HepG2 (cell line): ENCODE results near the gene ASB8. TPM values are rescaled to one million over a fixed set of nuclear protein-coding genes. Genes with fewer than 3 reads are reported as not detected.

Experiments
- ARID2 ChIP-seq: sonication (generic); formaldehyde crosslinking; IDR thresholded peaks from 2 replicates; pipeline ENCODE4 v1.8.1; 2022; ENCODE audit warnings: mild to moderate bottlenecking, missing genetic modification reagents, borderline replicate concordance
- CREB1 ChIP-seq, 2 experiments: fragments of 450-650 bp in 1 of 2; IDR thresholded peaks; 2 replicates each; pipeline ENCODE4 v1.6.1; 2016 to 2017; ENCODE audit warnings: control low read depth in 1 of 2, mild to moderate bottlenecking in 1 of 2, missing compliant biosample characterization in 1 of 2, missing genetic modification characterization in 1 of 2
- DMAP1 ChIP-seq: IDR thresholded peaks from 2 replicates; pipeline ENCODE4 v1.6.1; 2016
- ETV5 ChIP-seq: IDR thresholded peaks from 2 replicates; pipeline ENCODE4 v1.6.1; 2018; ENCODE audit warnings: missing biosample characterization, missing genetic modification reagents, inconsistent platforms, borderline replicate concordance
- HNF4A ChIP-seq: sonication (generic); formaldehyde crosslinking; IDR thresholded peaks from 2 replicates; pipeline ENCODE4 v1.4.0; 2020; ENCODE audit warnings: missing genetic modification reagents
- ISL2 ChIP-seq: sonication (generic); formaldehyde crosslinking; IDR thresholded peaks from 2 replicates; pipeline ENCODE4 v1.5.0; 2020; ENCODE audit warnings: missing genetic modification reagents
- KLF6 ChIP-seq: IDR thresholded peaks from 2 replicates; pipeline ENCODE4 v1.8.0; 2016; ENCODE audit warnings: missing biosample characterization, missing genetic modification reagents
- NFE2 ChIP-seq: sonication (generic); formaldehyde crosslinking; IDR thresholded peaks from 2 replicates; pipeline ENCODE4 v1.4.0; 2020; ENCODE audit warnings: missing genetic modification reagents
- SIN3A ChIP-seq: IDR thresholded peaks from 2 replicates; pipeline ENCODE4 v1.6.1; 2011; ENCODE audit warnings: low read depth, mild to moderate bottlenecking, control low read depth, low read length, borderline replicate concordance
- SNAPC2 ChIP-seq: sonication (generic); formaldehyde crosslinking; IDR thresholded peaks from 2 replicates; pipeline ENCODE4 v1.8.1; 2022; ENCODE audit warnings: mild to moderate bottlenecking, missing genetic modification reagents
- SOX6 ChIP-seq, 2 experiments: fragments of 450-650 bp in 1 of 2; sonication (generic) in 1 of 2; formaldehyde crosslinking in 1 of 2; IDR thresholded peaks; 2 replicates each; pipeline versions ENCODE4 v1.4.0 to v1.6.1; 2017 to 2020; ENCODE audit warnings: antibody characterized with exemption in 1 of 2, mild to moderate bottlenecking in 1 of 2, missing genetic modification reagents in 1 of 2
- TCF7L2 ChIP-seq: IDR thresholded peaks from 2 replicates; pipeline ENCODE4 v1.6.1; 2011; ENCODE audit warnings: mild to moderate bottlenecking, low read depth, low read length, moderate library complexity
- ZFX ChIP-seq: sonication (generic); formaldehyde crosslinking; IDR thresholded peaks from 2 replicates; pipeline ENCODE4 v1.4.0; 2020; ENCODE audit warnings: mild to moderate bottlenecking, low read depth, missing genetic modification reagents, moderate library complexity
- ZNF569 ChIP-seq: sonication (generic); formaldehyde crosslinking; IDR thresholded peaks from 2 replicates; pipeline ENCODE4 v1.5.0; 2020; ENCODE audit warnings: mild to moderate bottlenecking, missing genetic modification reagents, moderate library complexity, borderline replicate concordance
- ZNF781 ChIP-seq: sonication (generic); formaldehyde crosslinking; IDR thresholded peaks from 2 replicates; pipeline ENCODE4 v1.5.1; 2020; ENCODE audit warnings: borderline replicate concordance, mild to moderate bottlenecking, missing genetic modification reagents; ENCODE audit errors: not compliant biosample characterization
- polyA plus RNA-seq, 8 experiments: library from polyadenylated mRNA; depleted of rRNA in 3 of 8; stranded (reverse) in 7 of 8; unstranded in 1 of 8; fragments of >200 nt; fragmentation: Illumina TruSeq in 4 of 8; extraction: Trizol in 4 of 8; gene quantifications; 2 replicates each; pipeline versions ENCODE4 v1.2.1 to v1.2.3, GENCODE V29; 2011 to 2016; ENCODE audit warnings: low read depth in 4 of 8, missing spikeins in 1 of 8, mixed read lengths in 1 of 8; ENCODE audit not compliant: insufficient read depth in 1 of 8
- total RNA-seq, 5 experiments: library from RNA; depleted of rRNA; stranded (reverse); fragments of >200 nt; fragmentation: Illumina TruSeq; extraction: Trizol; gene quantifications; 2 replicates each; pipeline ENCODE4 v1.2.3, GENCODE V29; 2016; ENCODE audit warnings: low read depth in 1 of 5
- TF ChIP-seq, protein P1 (sequence below): sonication (generic); formaldehyde crosslinking; IDR thresholded peaks from 2 replicates; pipeline ENCODE4 v1.4.0; 2020; ENCODE audit warnings: missing genetic modification reagents
- TF ChIP-seq, protein P2 (sequence below): sonication (generic); formaldehyde crosslinking; IDR thresholded peaks from 2 replicates; pipeline ENCODE4 v1.4.0; 2020; ENCODE audit warnings: mild to moderate bottlenecking, missing genetic modification reagents
- TF ChIP-seq, protein P3 (sequence below): IDR thresholded peaks from 2 replicates; pipeline ENCODE4 v1.6.1; 2016; ENCODE audit warnings: mild to moderate bottlenecking, missing biosample characterization, missing genetic modification reagents
- TF ChIP-seq, protein P4 (sequence below): IDR thresholded peaks from 2 replicates; pipeline ENCODE4 v1.6.1; 2016; ENCODE audit warnings: mild to moderate bottlenecking

The ASB8 gene
- total and polyA plus RNA-seq, 2 of the 13 experiments (the other 11 are each of a cell fraction or from before 2014, with no cell fraction given): 14.0 to 15.5 TPM

DNA sequence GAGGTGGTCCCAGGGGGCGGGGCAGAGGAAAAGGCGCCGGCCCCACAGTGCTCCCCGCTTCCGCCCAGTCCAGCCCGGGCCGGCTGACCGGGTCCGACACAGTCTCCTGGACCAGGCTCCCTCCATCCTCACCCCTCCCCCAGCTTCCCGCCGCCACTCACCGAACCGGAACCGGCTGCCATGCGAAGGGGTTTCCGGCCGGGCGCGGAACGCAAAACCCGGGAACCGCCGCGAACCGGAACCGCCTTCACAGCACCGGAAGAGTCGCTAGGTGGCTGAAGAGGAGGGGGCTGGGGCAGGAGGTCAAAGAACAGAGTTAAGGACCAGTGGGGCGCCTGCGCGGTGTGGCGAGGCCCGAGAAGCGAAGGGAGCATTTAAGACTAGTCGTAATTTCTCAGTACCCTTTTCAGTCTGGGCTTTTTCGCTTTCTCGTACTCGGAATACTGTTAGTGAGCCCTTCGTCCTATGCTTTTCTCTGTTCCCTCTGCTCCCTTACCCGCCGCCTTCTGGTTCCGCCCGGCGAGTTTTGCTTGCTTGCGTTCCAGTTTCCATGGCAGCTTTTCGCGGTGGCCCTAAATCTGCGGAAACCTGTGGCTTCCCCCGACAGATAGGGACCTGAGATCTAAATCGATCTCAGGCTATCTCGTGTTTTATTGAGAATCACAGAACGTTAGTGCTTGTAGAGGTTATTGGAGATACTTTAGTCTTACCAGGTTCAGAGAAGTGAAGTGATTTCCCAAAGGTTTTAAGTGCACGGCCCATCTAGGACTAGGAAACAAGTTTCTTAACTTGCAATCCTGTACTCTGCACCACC, 51.2 kb downstream of the ASB8 start, which contains the start of gene SENP1 (continued):
- no peak for TF ChIP-seq CREB1 (IDR thresholded peaks at IDR 0.05)
- peak; percentile 59 for TF ChIP-seq CREB1 (CRISPR knock-in tag; IDR thresholded peaks at IDR 0.05)
- TF ChIP-seq ARID2 (CRISPR knock-in tag): 0 out of 2 replicates have a peak, but pooled peaks have one; percentile 76
- TF ChIP-seq SOX6 (IDR thresholded peaks at IDR 0.05): no peak
- TF ChIP-seq SOX6 (CRISPR knock-in tag; IDR thresholded peaks at IDR 0.05): peak; percentile 71; the same call in 1 of the 2 replicates
- no peak for TF ChIP-seq ZNF569
- peak; percentile 75; the same call in 1 of the 2 replicates for TF ChIP-seq SNAPC2 (CRISPR knock-in tag)
- TF ChIP-seq HNF4A (CRISPR knock-in tag): peak; percentile 84
- TF ChIP-seq ISL2 (CRISPR knock-in tag): peak; percentile 54
- peak; percentile 86; the same call in 1 of the 2 replicates for TF ChIP-seq SIN3A
- no peak for TF ChIP-seq TCF7L2
- TF ChIP-seq, protein P1, sequence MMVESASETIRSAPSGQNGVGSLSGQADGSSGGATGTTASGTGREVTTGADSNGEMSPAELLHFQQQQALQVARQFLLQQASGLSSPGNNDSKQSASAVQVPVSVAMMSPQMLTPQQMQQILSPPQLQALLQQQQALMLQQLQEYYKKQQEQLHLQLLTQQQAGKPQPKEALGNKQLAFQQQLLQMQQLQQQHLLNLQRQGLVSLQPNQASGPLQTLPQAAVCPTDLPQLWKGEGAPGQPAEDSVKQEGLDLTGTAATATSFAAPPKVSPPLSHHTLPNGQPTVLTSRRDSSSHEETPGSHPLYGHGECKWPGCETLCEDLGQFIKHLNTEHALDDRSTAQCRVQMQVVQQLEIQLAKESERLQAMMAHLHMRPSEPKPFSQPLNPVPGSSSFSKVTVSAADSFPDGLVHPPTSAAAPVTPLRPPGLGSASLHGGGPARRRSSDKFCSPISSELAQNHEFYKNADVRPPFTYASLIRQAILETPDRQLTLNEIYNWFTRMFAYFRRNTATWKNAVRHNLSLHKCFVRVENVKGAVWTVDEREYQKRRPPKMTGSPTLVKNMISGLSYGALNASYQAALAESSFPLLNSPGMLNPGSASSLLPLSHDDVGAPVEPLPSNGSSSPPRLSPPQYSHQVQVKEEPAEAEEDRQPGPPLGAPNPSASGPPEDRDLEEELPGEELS (CRISPR knock-in tag): peak; percentile 49; the same call in 1 of the 2 replicates
- peak; percentile 54 for TF ChIP-seq ZFX
- TF ChIP-seq DMAP1: peak; percentile 84
- peak; percentile 34; the same call in 1 of the 2 replicates for TF ChIP-seq KLF6 (CRISPR knock-in tag)
- TF ChIP-seq, protein P2, sequence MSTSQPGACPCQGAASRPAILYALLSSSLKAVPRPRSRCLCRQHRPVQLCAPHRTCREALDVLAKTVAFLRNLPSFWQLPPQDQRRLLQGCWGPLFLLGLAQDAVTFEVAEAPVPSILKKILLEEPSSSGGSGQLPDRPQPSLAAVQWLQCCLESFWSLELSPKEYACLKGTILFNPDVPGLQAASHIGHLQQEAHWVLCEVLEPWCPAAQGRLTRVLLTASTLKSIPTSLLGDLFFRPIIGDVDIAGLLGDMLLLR (CRISPR knock-in tag): peak; percentile 48; the same call in 1 of the 2 replicates
- TF ChIP-seq ETV5 (CRISPR knock-in tag): peak; percentile 96
- TF ChIP-seq, protein P3, sequence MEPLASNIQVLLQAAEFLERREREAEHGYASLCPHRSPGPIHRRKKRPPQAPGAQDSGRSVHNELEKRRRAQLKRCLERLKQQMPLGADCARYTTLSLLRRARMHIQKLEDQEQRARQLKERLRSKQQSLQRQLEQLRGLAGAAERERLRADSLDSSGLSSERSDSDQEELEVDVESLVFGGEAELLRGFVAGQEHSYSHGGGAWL (CRISPR knock-in tag): peak; percentile 82; the same call in 1 of the 2 replicates
- TF ChIP-seq, protein P4, sequence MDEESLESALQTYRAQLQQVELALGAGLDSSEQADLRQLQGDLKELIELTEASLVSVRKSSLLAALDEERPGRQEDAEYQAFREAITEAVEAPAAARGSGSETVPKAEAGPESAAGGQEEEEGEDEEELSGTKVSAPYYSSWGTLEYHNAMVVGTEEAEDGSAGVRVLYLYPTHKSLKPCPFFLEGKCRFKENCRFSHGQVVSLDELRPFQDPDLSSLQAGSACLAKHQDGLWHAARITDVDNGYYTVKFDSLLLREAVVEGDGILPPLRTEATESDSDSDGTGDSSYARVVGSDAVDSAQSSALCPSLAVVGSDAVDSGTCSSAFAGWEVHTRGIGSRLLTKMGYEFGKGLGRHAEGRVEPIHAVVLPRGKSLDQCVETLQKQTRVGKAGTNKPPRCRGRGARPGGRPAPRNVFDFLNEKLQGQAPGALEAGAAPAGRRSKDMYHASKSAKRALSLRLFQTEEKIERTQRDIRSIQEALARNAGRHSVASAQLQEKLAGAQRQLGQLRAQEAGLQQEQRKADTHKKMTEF (CRISPR knock-in tag): peak; percentile 72; the same call in 1 of the 2 replicates
- peak; percentile 68 for TF ChIP-seq ZNF781
- 0 out of 2 replicates have a peak, but pooled peaks have one; percentile 2 for TF ChIP-seq NFE2 (CRISPR knock-in tag)
